Heart left ventricle (tissue), 16 donors: Measurements from ENCODE around the gene GOLGA6L9. TPM values are rescaled to one million over a fixed set of nuclear protein-coding genes. Genes with fewer than 3 reads are reported as not detected.
"Not testable (repeated sequence)": the region's sequence is repeated elsewhere in the genome, so short reads cannot be mapped to it uniquely, and the experiment has no call there.

ENCODE experiments used
- ATAC-seq, 4 donors: fragments of 200-7000 bp; cut with Tn5 transposase; one replicate each; pipeline ENCODE4 v1.9.1; 2020 to 2022; ENCODE audit warnings: moderate library complexity in 4 of 4, mild to moderate bottlenecking in 3 of 4, moderate number of reproducible peaks in 1 of 4
- DNase-seq, 5 donors: peaks; one replicate each; pipeline ENCODE4 v3.0.0-alpha.2; 2020
- H3K27ac ChIP-seq, 12 donors: fragments of 200-600 bp; sonication (generic) in 4 of 12; one replicate each; pipeline versions ENCODE4 v1.5.0 to v1.8.0; 2016 to 2022; ENCODE audit warnings: mild to moderate bottlenecking in 2 of 12
- H3K27me3 ChIP-seq, 9 donors: fragments of 200-600 bp; sonication (generic) in 2 of 9; one replicate each; pipeline versions ENCODE4 v1.5.1 to v1.8.0; 2016 to 2022; ENCODE audit warnings: mild to moderate bottlenecking in 3 of 9
- H3K36me3 ChIP-seq, 9 donors: fragments of 200-600 bp; sonication (generic) in 2 of 9; one replicate each; pipeline versions ENCODE4 v1.5.0 to v1.8.0; 2018 to 2022; ENCODE audit warnings: mild to moderate bottlenecking in 2 of 9
- H3K4me1 ChIP-seq, 12 donors: fragments of 200-600 bp; sonication (generic) in 4 of 12; one replicate each; pipeline versions ENCODE4 v1.5.0 to v1.8.0; 2016 to 2022; ENCODE audit warnings: mild to moderate bottlenecking in 3 of 12
- H3K4me3 ChIP-seq, 12 donors: fragments of 200-600 bp; sonication (generic) in 4 of 12; one replicate each; pipeline versions ENCODE4 v1.5.0 to v1.8.0; 2017 to 2022; ENCODE audit warnings: mild to moderate bottlenecking in 9 of 12, moderate library complexity in 4 of 12
- H3K9me3 ChIP-seq, 12 donors: fragments of 200-600 bp; sonication (generic) in 4 of 12; one replicate each; pipeline versions ENCODE4 v1.5.0 to v1.8.0; 2016 to 2022; ENCODE audit warnings: mild to moderate bottlenecking in 1 of 12
- POLR2A ChIP-seq, 2 donors: fragments of 450-650 bp; IDR thresholded peaks; one replicate each; pipeline ENCODE4 v1.6.1; 2017; ENCODE audit warnings: antibody characterized with exemption in 2 of 2, mild to moderate bottlenecking in 2 of 2, moderate library complexity in 2 of 2
- WGBS, 4 donors: extraction: QIAGEN DNeasy Blood & Tissue Kit in 2 of 4; methylation state at CpG; one replicate each; pipeline versions ENCODE4 v1.1.5 to v1.1.7; 2013 to 2018; 5-methylcytosine and 5-hydroxymethylcytosine counted together
- intact Hi-C, 10 donors: fragments of 100-400 bp; cut with DNase I; formaldehyde crosslinking; loops; one replicate each; pipeline versions ENCODE4 v1.11.1 to v1.14.2; 2022
- polyA plus RNA-seq, 2 donors: library from polyadenylated mRNA; stranded (reverse); fragments of 200-250 nt; gene quantifications; one replicate each; pipeline ENCODE4 v1.2.3, GENCODE V29; 2013
- total RNA-seq, 9 donors: library from RNA; depleted of rRNA in 2 of 9; stranded (reverse); fragments of >200 nt in 2 of 9; fragmentation: NEBNext Ultra II Directional in 3 of 9; extraction: Animal tissue kit (Norgen Biotek cat#: 25700) in 3 of 9; gene quantifications; one replicate each; pipeline versions ENCODE4 v1.1.0 to v1.2.4, GENCODE V29; 2016 to 2023
- TF ChIP-seq, protein P1 (sequence below), 12 donors: fragments of 200-600 bp; sonication (generic) in 4 of 12; IDR thresholded peaks; one replicate each; pipeline versions ENCODE4 v1.5.0 to v1.8.0; 2018 to 2022; ENCODE audit warnings: antibody characterized with exemption in 12 of 12, mild to moderate bottlenecking in 5 of 12
- donor health status: ischemic (EF 13 %, LVEDD 7.1; RV severe dilation, severe dysfunction).
- donor health status: healthy with polysubstance abuse.
- donor health status: DM: no; HTN: yes; CAD: no.
- donor health status: DM: no; HTN: no; CAD: no.
- donor health status: ischemic (EF 25% LVEDD 6.9; RV normal size, moderate dysfunction).
- donor health status: ischemic (EF 25% LVEDD 5.7; RV mildly dilated, moderate dysfunction).
- donor health status: healthy.
- donor health status: DM: yes; HTN: yes; CAD: no.
- donor health status: ischemic (EF 35%, LVEDD 5.7; RV mildly dilated, moderate dysfunction).
- donor health status: nonischemic (EF 11% LVEDD 7.7; RV severe dilation, severe dysfunction).
- donor health status: DM: yes; HTN: yes; CAD: no.
- donor health status: PGD.
- donor health status: ischemic (EF 29% LVEDD 5.4; RV normal size, mild dysfunction).
- donor health status: nonischemic (EF 23%, LVEDD 6.1; RV moderate dilation, normal function).

The GOLGA6L9 gene
- total and polyA plus RNA-seq, 11 donors: 0.60 to 8.4 (median 1.2) TPM

DNA sequence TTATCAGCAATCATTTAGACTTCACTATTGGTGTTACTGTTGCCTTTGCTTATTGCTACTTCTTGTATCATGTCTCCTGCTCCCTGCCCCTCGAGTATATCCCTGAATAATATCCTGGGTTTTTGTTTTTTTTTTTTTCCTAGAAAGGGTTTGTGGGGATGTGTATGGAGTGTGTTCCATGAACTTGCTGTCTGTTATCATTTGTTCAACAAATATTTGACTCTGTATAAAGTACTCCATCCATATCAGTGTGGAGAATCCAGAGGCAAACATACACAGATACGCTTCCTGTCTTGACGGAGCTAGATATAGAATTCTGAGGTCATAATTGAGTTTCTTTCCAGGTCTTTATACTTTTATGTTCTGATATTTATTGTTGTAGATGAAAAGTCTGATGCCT, 31.8 kb upstream of the GOLGA6L9 start:
- Histone ChIP-seq H3K4me1 (no peaks in the 10 kb centered on the region), H3K9me3 (peaks cover 0 to 12% (median 0%) of the 10 kb centered on the region in 12 donors), H3K27me3 (no peaks in the 10 kb centered on the region), H3K27ac (no peak overlapping the region), H3K36me3 (no peaks in the 10 kb centered on the region), H3K4me3 (no peak overlapping the region)
- TF ChIP-seq POLR2A (IDR thresholded peaks at IDR 0.05): no peak
- TF ChIP-seq, protein P1, sequence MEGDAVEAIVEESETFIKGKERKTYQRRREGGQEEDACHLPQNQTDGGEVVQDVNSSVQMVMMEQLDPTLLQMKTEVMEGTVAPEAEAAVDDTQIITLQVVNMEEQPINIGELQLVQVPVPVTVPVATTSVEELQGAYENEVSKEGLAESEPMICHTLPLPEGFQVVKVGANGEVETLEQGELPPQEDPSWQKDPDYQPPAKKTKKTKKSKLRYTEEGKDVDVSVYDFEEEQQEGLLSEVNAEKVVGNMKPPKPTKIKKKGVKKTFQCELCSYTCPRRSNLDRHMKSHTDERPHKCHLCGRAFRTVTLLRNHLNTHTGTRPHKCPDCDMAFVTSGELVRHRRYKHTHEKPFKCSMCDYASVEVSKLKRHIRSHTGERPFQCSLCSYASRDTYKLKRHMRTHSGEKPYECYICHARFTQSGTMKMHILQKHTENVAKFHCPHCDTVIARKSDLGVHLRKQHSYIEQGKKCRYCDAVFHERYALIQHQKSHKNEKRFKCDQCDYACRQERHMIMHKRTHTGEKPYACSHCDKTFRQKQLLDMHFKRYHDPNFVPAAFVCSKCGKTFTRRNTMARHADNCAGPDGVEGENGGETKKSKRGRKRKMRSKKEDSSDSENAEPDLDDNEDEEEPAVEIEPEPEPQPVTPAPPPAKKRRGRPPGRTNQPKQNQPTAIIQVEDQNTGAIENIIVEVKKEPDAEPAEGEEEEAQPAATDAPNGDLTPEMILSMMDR (IDR thresholded peaks at IDR 0.05): no peak
- no peak for DNase-seq
- intact Hi-C loops: no loop called here
- WGBS, 4 donors: 86 to 88% (median 87%) methylated on average over 3 of the region's 3 CpGs
- no peak for ATAC-seq

DNA sequence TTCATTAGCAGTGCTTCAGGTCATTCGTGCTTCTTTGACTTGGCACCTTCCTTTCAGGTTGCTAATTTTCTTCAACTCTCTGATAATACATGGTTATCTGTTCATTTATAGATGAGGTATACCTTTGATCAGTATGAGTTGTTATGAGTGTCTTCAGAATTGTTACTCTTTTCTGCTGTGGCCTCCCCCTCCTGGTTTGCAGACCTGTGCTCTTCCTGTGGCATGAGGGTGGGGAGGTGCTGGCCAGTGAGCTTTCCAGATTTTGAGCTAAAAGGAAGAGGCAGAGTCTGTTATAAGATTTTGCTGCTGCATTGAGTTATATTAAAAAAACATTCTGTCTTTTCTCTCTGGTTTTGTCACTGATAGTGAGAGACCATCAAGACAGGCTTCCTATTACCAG, 30.8 kb upstream of the GOLGA6L9 start:
- H3K27ac ChIP-seq: no peak overlapping the region
- peaks cover 0 to 12% (median 0%) of the 10 kb centered on the region in 12 donors for H3K9me3 ChIP-seq
- DNase-seq (no peak), ATAC-seq (no peak)
- intact Hi-C loops: no loop called here
- no peaks in the 10 kb centered on the region for H3K36me3 ChIP-seq
- H3K4me1 ChIP-seq: no peaks in the 10 kb centered on the region
- TF ChIP-seq, protein P1 (IDR thresholded peaks at IDR 0.05): no peak
- TF ChIP-seq POLR2A (IDR thresholded peaks at IDR 0.05): no peak
- WGBS, 4 donors: 100% methylated on average over 1 of the region's 1 CpG; no CpG with 5 or more reads in 1 of the 4 donors
- H3K4me3 ChIP-seq: no peak overlapping the region
- H3K27me3 ChIP-seq: no peaks in the 10 kb centered on the region

DNA sequence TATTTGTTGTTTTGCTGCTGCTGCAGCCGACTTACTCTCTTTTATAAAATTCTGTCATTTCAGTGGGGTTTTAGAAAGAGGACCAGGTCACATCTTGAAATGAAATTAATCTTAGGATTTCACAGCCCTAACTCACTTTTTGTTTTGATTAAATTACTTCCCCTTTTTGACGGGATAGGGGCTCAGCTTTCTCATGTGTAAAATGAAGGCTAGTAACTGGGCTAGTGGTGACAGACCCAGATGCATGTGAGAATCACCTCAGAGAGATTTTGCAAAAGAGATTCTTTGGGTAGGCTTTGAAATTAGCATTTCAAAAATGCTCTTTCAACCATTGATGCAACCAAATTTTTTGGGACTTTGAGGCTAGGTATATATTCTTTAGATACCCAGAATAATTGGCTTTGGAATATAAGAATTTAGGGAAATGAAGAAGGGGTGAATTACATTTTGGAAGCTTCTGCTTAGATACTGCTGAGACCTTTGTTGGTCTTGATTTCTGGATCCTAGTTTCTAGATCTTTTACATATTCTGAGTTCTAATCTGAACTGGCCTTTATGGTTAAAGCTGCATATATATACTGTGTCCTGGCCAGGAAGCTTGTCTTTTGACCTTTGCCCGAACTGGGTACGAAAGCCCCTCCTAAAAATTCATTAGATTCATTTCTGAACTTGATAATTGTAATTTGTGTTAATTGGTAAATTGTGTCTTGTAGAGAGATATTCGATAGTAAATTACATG, 30.1 kb upstream of the GOLGA6L9 start:
- H3K27me3 ChIP-seq, intact Hi-C loops, H3K36me3 ChIP-seq, H3K4me1 ChIP-seq, DNase-seq, ATAC-seq, H3K4me3 ChIP-seq, H3K27ac ChIP-seq: not testable (repeated sequence)
- 73 to 89% (median 87%) methylated on average over 5 of the region's 5 CpGs for WGBS, 4 donors
- peaks cover 0 to 12% (median 0%) of the 10 kb centered on the region in 12 donors for H3K9me3 ChIP-seq

DNA sequence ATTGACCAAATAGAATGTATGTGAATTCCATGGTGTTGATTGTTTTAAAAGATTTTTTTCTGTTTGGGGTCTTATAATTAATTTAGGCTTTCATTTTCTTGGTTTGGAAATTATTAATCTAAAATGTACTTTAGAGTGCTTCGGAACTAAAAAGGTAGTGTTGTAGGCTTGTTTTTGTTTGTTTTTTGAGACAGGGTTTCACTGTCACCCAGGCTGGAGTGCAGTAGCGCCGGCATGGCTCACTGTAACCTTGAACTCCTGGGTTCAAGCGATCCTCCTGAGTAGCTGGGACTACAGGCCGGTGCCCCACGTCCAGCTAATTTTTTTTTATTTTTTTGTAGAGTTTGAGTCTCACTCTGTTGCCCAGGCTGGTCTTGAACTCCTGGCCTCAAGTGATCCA, 27.7 kb upstream of the GOLGA6L9 start:
- H3K27ac ChIP-seq, DNase-seq, H3K36me3 ChIP-seq, intact Hi-C loops, H3K4me1 ChIP-seq, ATAC-seq, H3K4me3 ChIP-seq, H3K27me3 ChIP-seq: not testable (repeated sequence)
- peaks cover 0 to 12% (median 0%) of the 10 kb centered on the region in 12 donors for H3K9me3 ChIP-seq
- WGBS, 4 donors: 95 to 97% (median 97%) methylated on average over 6 of the region's 6 CpGs

DNA sequence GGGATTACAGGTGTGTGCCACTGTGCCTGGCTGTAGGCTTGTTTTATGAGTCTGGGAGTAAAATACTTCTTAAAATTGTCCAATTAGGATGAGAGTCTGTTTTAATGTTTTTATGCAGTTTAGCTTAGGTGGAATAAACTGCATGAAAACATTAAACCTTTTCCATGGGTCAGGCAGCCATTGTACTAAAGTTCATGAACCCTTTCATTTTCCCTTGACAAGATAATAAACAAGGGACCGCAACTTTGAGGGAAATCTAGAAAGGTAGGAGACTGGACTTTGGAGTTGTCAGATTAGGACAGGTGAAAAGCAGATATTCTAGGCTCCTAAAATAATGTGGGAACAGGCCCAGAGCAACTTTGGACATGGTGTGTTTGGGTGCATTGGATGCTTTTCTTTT, 27.3 kb upstream of the GOLGA6L9 start:
- WGBS, 4 donors: 83 to 100% (median 94%) methylated on average over 1 of the region's 1 CpG

DNA sequence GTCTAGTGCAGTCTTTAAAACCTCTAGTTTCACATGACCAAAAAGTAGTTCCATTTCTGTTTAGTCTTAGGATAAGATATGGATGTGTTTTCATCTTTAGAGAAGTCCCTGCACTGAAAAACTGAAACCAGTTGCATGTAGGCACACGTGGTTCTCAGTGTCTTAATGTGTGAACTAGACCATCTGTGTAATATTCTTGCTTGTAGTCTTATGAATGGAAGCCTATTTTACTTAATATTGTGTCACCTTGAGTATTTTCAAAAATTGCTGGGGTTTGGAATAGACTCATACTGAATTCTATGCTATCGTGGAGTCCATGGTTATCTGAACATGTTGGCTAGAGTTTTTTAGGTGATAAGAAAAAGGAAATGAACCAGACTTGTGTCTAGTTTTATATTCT, 23.4 kb upstream of the GOLGA6L9 start:
- H3K27me3 ChIP-seq, intact Hi-C loops, H3K9me3 ChIP-seq, DNase-seq, ATAC-seq, H3K4me1 ChIP-seq, H3K4me3 ChIP-seq, H3K36me3 ChIP-seq, H3K27ac ChIP-seq: not testable (repeated sequence)
- 53 to 64% (median 57%) methylated on average over 2 of the region's 2 CpGs for WGBS, 4 donors

More for the DNA sequence above, 27.3 kb upstream of the GOLGA6L9 start:
- H3K4me3 ChIP-seq, H3K27me3 ChIP-seq, DNase-seq, H3K27ac ChIP-seq, intact Hi-C loops, ATAC-seq, H3K36me3 ChIP-seq, H3K4me1 ChIP-seq: not testable (repeated sequence)
- H3K9me3 ChIP-seq: peaks cover 0 to 12% (median 0%) of the 10 kb centered on the region in 12 donors

DNA sequence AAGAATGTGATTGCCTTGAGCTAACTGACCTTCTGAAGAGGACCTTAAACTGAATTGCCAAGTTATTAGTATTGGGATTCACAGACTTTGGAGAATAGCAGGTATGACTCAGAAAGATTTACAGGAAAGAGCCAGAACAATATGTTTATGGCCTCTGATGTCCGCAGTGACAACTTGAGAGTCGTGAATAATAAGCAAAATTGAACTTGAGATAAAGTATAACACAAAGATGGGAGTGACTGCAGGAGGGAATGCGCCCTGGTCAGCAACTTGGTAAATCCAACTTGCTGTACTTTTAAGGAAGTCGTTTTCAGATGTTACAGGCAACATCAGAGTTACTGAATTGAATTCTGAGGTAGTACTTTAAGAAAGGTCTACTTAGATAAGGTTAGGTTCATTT, 19.3 kb upstream of the GOLGA6L9 start:
- H3K9me3 ChIP-seq, H3K36me3 ChIP-seq, H3K4me3 ChIP-seq, DNase-seq, H3K4me1 ChIP-seq, ATAC-seq, H3K27ac ChIP-seq, intact Hi-C loops, H3K27me3 ChIP-seq: not testable (repeated sequence)
- WGBS, 4 donors: 78 to 88% (median 82%) methylated on average over 4 of the region's 4 CpGs

DNA sequence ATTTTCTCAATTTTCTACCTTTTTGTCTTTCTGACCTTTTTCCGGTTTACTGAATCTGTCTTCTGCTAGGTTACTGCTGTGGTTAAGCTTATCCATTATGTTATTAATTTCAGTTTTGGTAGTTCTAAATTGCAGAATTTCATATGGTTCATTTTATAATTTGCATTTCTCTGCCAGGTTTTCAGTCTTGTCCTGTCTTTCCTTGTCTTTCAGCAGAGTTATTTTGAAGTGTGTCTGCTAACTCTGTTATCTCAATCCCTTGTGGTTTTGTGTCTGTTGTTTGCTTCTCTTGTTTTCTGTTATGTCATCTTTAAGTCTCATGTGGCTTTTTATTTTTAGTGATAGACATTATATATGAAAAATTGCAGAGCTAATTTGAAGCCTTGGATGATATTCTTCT, 18.0 kb upstream of the GOLGA6L9 start:
- H3K4me1 ChIP-seq, H3K4me3 ChIP-seq, ATAC-seq, H3K36me3 ChIP-seq, H3K27me3 ChIP-seq, DNase-seq, H3K27ac ChIP-seq, intact Hi-C loops, H3K9me3 ChIP-seq: not testable (repeated sequence)
- 86 to 95% (median 93%) methylated on average over 1 of the region's 1 CpG for WGBS, 4 donors

DNA sequence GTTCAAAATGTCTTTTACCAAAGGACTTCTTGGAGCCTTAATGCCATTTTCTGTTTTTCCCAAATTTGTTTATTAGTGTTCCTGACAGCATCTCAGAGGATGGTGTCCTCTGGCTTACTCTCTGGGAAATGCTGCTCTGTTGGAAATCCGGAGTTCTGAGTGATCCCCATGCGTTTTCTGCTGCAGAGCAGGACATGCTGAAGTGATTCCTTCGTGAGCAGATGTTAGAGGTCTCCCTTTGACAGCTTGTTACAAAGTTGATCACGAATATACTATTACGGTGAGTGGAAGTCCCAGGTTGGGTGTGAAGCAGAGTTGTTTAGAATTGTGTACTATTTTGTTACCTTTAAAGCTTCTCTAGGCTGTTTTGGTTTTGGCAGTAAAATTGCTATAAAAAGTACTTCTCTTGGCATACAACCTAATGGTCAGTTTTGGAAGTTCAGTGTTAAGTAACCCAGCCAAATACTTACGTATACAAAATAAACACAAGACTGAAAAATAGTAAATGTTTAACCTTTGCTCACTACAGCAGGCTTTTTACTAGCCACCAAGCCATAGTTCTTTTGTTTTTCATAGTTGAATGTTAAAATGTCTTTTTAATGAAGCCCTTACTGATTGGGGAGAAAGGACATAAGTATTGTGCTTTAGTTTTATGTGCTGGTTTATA, 15.0 kb upstream of the GOLGA6L9 start:
- not testable (repeated sequence) for DNase-seq, H3K27ac ChIP-seq
- WGBS, 4 donors: 83 to 89% (median 85%) methylated on average over 6 of the region's 6 CpGs

More for the DNA sequence above, 15.0 kb upstream of the GOLGA6L9 start:
- H3K4me3 ChIP-seq, H3K27me3 ChIP-seq, H3K4me1 ChIP-seq, H3K36me3 ChIP-seq, H3K9me3 ChIP-seq, intact Hi-C loops, ATAC-seq: not testable (repeated sequence)
